GM23338 (cell line): ENCODE data around the gene CMC4. TPM values are rescaled to one million over a fixed set of nuclear protein-coding genes. Genes with fewer than 3 reads are reported as not detected.

ENCODE experiments used
- ATAC-seq: fragments of 200-7000 bp; cut with Tn5 transposase; 3 replicates; pipeline ENCODE4 v1.9.1; 2020
- DNase-seq: peaks from one replicate; pipeline ENCODE4 v3.0.0-alpha.2; 2015; ENCODE audit warnings: low spot score
- H2AFZ ChIP-seq: fragments of 200-600 bp; sonication (generic); 2 replicates; pipeline ENCODE4 v1.8.0; 2016; ENCODE audit warnings: antibody characterized with exemption, mild to moderate bottlenecking, moderate library complexity
- H3F3A ChIP-seq: fragments of 200-600 bp; sonication (generic); replicated peaks from 2 replicates; pipeline ENCODE4 v1.8.0; 2017; ENCODE audit warnings: antibody characterized with exemption, mixed run types, low read depth
- H3K27ac ChIP-seq: fragments of 200-600 bp; sonication (generic); 2 replicates; pipeline ENCODE4 v1.6.1; 2016; ENCODE audit warnings: low read depth
- H3K27me3 ChIP-seq: fragments of 200-600 bp; sonication (generic); 2 replicates; pipeline ENCODE4 v1.8.0; 2016; ENCODE audit warnings: mild to moderate bottlenecking, mixed run types, moderate library complexity; ENCODE audit not compliant: insufficient read depth
- H3K36me3 ChIP-seq: fragments of 200-600 bp; sonication (generic); 2 replicates; pipeline ENCODE4 v1.8.0; 2016; ENCODE audit warnings: mild to moderate bottlenecking; ENCODE audit not compliant: insufficient read depth
- H3K4me1 ChIP-seq: fragments of 200-600 bp; sonication (generic); 2 replicates; pipeline ENCODE4 v1.8.0; 2016; ENCODE audit warnings: mild to moderate bottlenecking, moderate library complexity; ENCODE audit not compliant: insufficient read depth
- H3K4me2 ChIP-seq: fragments of 200-600 bp; sonication (generic); 2 replicates; pipeline ENCODE4 v1.7.1; 2017; ENCODE audit warnings: mixed run types
- H3K4me3 ChIP-seq: fragments of 200-600 bp; sonication (generic); 2 replicates; pipeline ENCODE4 v1.6.1; 2016; ENCODE audit warnings: mixed run types
- H3K79me2 ChIP-seq: fragments of 200-600 bp; sonication (generic); replicated peaks from 2 replicates; pipeline ENCODE4 v1.8.0; 2017; ENCODE audit warnings: mild to moderate bottlenecking; ENCODE audit not compliant: insufficient read depth
- H3K9me2 ChIP-seq: fragments of 200-600 bp; sonication (generic); 2 replicates; pipeline ENCODE4 v1.8.0; 2017; ENCODE audit not compliant: insufficient read depth
- H4K20me1 ChIP-seq: fragments of 200-600 bp; sonication (generic); replicated peaks from 2 replicates; pipeline ENCODE4 v1.8.0; 2017; ENCODE audit warnings: mild to moderate bottlenecking; ENCODE audit not compliant: insufficient read depth
- H3K27ac Mint-ChIP-seq: 2 replicates; pipeline ENCODE4 v1.8.0; 2020; ENCODE audit warnings: inconsistent platforms, mild to moderate bottlenecking, moderate library complexity, mixed read lengths
- H3K27me3 Mint-ChIP-seq: 3 replicates; pipeline ENCODE4 v1.8.0; 2022; ENCODE audit warnings: low read depth, mild to moderate bottlenecking, moderate library complexity, mixed read lengths, inconsistent platforms; ENCODE audit not compliant: insufficient read depth, poor library complexity
- H3K36me3 Mint-ChIP-seq: 3 replicates; pipeline ENCODE4 v1.8.0; 2021; ENCODE audit warnings: low read depth, mild to moderate bottlenecking, inconsistent platforms, moderate library complexity, mixed read lengths
- H3K4me1 Mint-ChIP-seq: 3 replicates; pipeline ENCODE4 v1.8.0; 2020; ENCODE audit warnings: mild to moderate bottlenecking, inconsistent platforms, mixed read lengths
- H3K4me3 Mint-ChIP-seq: 3 replicates; pipeline ENCODE4 v1.8.0; 2021; ENCODE audit warnings: moderate library complexity, mild to moderate bottlenecking, inconsistent platforms, mixed read lengths
- H3K9me3 Mint-ChIP-seq: 3 replicates; pipeline ENCODE4 v1.8.0; 2020; ENCODE audit warnings: moderate library complexity, mild to moderate bottlenecking, inconsistent platforms, mixed read lengths
- CREB1 ChIP-seq: fragments of 250-450 bp; sonication (Bioruptor Pico); IDR thresholded peaks from 2 replicates; pipeline ENCODE4 v1.5.0; 2020; ENCODE audit warnings: low read depth, mild to moderate bottlenecking, moderate library complexity
- EZH2 ChIP-seq: fragments of 200-600 bp; sonication (generic); IDR thresholded peaks from one replicate; pipeline ENCODE4 v1.8.0; 2017; ENCODE audit warnings: antibody characterized with exemption, mild to moderate bottlenecking, low read depth; ENCODE audit not compliant: unreplicated experiment
- EZH2phosphoT487 ChIP-seq: fragments of 200-600 bp; sonication (generic); IDR thresholded peaks from one replicate; pipeline ENCODE4 v1.8.1; 2018; ENCODE audit warnings: antibody characterized with exemption; ENCODE audit not compliant: unreplicated experiment
- JUNB ChIP-seq: IDR thresholded peaks from one replicate; pipeline ENCODE4 v1.6.1; 2016; ENCODE audit warnings: antibody characterized with exemption; ENCODE audit not compliant: unreplicated experiment
- NANOG ChIP-seq: IDR thresholded peaks from 2 replicates; pipeline ENCODE4 v1.6.1; 2016; ENCODE audit warnings: antibody characterized with exemption, borderline replicate concordance
- POLR2AphosphoS5 ChIP-seq: IDR thresholded peaks from 2 replicates; pipeline ENCODE4 v1.6.1; 2016; ENCODE audit warnings: antibody characterized with exemption, low read depth
- STAT1 ChIP-seq: IDR thresholded peaks from one replicate; pipeline ENCODE4 v1.6.1; 2016; ENCODE audit warnings: antibody characterized with exemption; ENCODE audit not compliant: unreplicated experiment
- ZNF114 ChIP-seq: fragments of 250-450 bp; sonication (Bioruptor Pico); IDR thresholded peaks from 2 replicates; pipeline ENCODE4 v1.5.0; 2020; ENCODE audit warnings: mild to moderate bottlenecking, moderate library complexity
- ZNF331 ChIP-seq: fragments of 250-450 bp; sonication (Bioruptor Pico); IDR thresholded peaks from 2 replicates; pipeline ENCODE4 v1.5.0; 2020; ENCODE audit warnings: low read depth, mild to moderate bottlenecking, moderate library complexity
- polyA plus RNA-seq: library from polyadenylated mRNA; unstranded; fragments of >200 nt; fragmentation: Nextera tagmentation; extraction: Ambion mirVana; gene quantifications from 2 replicates; pipeline ENCODE4 v1.2.1, GENCODE V29; 2016
- total RNA-seq: library from RNA; depleted of rRNA; stranded (reverse); fragments of >200 nt; shearing (Covaris generic); gene quantifications from 2 replicates; pipeline ENCODE4 v1.2.3, GENCODE V29; 2014
- TF ChIP-seq, protein P1 (sequence below): IDR thresholded peaks from 2 replicates; pipeline ENCODE4 v1.6.1; 2016; ENCODE audit warnings: antibody characterized with exemption
- TF ChIP-seq, protein P2 (sequence below): fragments of 250-450 bp; sonication (Bioruptor Pico); IDR thresholded peaks from 2 replicates; pipeline ENCODE4 v1.5.0; 2020; ENCODE audit warnings: mild to moderate bottlenecking, moderate library complexity
- TF ChIP-seq, protein P3 (sequence below): IDR thresholded peaks from one replicate; pipeline ENCODE4 v1.6.1; 2018; ENCODE audit warnings: antibody characterized with exemption; ENCODE audit not compliant: unreplicated experiment
- TF ChIP-seq, protein P4 (sequence below), 2 experiments: fragments of 200-600 bp in 1 of 2; sonication (generic) in 1 of 2; conservative IDR thresholded peaks; 2 replicates each; pipeline versions ENCODE4 v1.5.1 to v1.6.1; 2016 to 2017; ENCODE audit warnings: antibody characterized with exemption in 2 of 2, low read depth in 2 of 2, mild to moderate bottlenecking in 2 of 2, moderate library complexity in 1 of 2

Gene CMC4
- total and polyA plus RNA-seq, 2 experiments from 2014 or later = 9.9 to 16.3 TPM

DNA sequence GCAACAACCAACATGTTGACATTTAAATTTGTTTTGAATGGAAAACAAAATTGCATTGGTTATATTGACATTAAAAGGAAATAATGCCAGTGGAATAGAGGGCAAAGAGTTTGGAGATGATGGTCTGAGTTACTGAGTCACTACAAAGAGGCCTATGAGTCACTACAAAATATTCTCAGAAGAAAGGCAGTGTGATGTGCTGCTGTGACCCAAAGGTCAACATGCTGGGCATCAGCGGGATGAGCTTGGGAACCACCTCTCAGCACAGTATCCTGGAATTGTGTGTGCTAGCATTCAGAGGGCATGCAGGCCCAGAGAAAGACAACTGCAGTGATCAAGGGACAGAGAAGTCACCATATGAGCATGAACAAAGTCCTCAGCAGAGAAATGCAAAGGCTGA lies 2.8 kb downstream of the CMC4 start:
- Histone ChIP-seq H4K20me1 (no peaks in the 10 kb centered on the region), H3K27me3 (no peaks in the 10 kb centered on the region), H2AFZ (no peak overlapping the region), H3K36me3 (no peaks in the 10 kb centered on the region), H3K4me1 (no peaks in the 10 kb centered on the region; the same call in 1 of the 2 replicates), H3K79me2 (peaks cover 19% of the 10 kb centered on the region), H3F3A (no peaks in the 10 kb centered on the region), H3K9me2 (no peaks in the 10 kb centered on the region), H3K27ac (no peak overlapping the region), H3K4me2 (no peak overlapping the region), H3K4me3 (no peak overlapping the region)
- TF ChIP-seq POLR2AphosphoS5 (no peak), STAT1 (no peak), CREB1 (CRISPR knock-in tag) (no peak), EZH2phosphoT487 (no peak), JUNB (no peak), EZH2 (no peak), ZNF331 (CRISPR knock-in tag) (no peak), ZNF114 (CRISPR knock-in tag) (no peak), NANOG (no peak)
- TF ChIP-seq, protein P1, sequence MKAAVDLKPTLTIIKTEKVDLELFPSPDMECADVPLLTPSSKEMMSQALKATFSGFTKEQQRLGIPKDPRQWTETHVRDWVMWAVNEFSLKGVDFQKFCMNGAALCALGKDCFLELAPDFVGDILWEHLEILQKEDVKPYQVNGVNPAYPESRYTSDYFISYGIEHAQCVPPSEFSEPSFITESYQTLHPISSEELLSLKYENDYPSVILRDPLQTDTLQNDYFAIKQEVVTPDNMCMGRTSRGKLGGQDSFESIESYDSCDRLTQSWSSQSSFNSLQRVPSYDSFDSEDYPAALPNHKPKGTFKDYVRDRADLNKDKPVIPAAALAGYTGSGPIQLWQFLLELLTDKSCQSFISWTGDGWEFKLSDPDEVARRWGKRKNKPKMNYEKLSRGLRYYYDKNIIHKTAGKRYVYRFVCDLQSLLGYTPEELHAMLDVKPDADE = no peak
- TF ChIP-seq, protein P2, sequence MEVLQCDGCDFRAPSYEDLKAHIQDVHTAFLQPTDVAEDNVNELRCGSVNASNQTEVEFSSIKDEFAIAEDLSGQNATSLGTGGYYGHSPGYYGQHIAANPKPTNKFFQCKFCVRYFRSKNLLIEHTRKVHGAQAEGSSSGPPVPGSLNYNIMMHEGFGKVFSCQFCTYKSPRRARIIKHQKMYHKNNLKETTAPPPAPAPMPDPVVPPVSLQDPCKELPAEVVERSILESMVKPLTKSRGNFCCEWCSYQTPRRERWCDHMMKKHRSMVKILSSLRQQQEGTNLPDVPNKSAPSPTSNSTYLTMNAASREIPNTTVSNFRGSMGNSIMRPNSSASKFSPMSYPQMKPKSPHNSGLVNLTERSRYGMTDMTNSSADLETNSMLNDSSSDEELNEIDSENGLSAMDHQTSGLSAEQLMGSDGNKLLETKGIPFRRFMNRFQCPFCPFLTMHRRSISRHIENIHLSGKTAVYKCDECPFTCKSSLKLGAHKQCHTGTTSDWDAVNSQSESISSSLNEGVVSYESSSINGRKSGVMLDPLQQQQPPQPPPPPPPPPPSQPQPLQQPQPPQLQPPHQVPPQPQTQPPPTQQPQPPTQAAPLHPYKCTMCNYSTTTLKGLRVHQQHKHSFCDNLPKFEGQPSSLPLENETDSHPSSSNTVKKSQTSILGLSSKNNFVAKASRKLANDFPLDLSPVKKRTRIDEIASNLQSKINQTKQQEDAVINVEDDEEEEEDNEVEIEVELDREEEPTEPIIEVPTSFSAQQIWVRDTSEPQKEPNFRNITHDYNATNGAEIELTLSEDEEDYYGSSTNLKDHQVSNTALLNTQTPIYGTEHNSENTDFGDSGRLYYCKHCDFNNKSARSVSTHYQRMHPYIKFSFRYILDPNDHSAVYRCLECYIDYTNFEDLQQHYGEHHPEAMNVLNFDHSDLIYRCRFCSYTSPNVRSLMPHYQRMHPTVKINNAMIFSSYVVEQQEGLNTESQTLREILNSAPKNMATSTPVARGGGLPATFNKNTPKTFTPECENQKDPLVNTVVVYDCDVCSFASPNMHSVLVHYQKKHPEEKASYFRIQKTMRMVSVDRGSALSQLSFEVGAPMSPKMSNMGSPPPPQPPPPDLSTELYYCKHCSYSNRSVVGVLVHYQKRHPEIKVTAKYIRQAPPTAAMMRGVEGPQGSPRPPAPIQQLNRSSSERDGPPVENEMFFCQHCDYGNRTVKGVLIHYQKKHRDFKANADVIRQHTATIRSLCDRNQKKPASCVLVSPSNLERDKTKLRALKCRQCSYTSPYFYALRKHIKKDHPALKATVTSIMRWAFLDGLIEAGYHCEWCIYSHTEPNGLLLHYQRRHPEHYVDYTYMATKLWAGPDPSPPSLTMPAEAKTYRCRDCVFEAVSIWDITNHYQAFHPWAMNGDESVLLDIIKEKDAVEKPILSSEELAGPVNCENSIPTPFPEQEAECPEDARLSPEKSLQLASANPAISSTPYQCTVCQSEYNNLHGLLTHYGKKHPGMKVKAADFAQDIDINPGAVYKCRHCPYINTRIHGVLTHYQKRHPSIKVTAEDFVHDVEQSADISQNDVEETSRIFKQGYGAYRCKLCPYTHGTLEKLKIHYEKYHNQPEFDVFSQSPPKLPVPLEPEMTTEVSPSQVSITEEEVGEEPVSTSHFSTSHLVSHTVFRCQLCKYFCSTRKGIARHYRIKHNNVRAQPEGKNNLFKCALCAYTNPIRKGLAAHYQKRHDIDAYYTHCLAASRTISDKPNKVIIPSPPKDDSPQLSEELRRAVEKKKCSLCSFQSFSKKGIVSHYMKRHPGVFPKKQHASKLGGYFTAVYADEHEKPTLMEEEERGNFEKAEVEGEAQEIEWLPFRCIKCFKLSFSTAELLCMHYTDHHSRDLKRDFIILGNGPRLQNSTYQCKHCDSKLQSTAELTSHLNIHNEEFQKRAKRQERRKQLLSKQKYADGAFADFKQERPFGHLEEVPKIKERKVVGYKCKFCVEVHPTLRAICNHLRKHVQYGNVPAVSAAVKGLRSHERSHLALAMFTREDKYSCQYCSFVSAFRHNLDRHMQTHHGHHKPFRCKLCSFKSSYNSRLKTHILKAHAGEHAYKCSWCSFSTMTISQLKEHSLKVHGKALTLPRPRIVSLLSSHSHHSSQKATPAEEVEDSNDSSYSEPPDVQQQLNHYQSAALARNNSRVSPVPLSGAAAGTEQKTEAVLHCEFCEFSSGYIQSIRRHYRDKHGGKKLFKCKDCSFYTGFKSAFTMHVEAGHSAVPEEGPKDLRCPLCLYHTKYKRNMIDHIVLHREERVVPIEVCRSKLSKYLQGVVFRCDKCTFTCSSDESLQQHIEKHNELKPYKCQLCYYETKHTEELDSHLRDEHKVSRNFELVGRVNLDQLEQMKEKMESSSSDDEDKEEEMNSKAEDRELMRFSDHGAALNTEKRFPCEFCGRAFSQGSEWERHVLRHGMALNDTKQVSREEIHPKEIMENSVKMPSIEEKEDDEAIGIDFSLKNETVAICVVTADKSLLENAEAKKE (CRISPR knock-in tag) = no peak
- TF ChIP-seq, protein P3, sequence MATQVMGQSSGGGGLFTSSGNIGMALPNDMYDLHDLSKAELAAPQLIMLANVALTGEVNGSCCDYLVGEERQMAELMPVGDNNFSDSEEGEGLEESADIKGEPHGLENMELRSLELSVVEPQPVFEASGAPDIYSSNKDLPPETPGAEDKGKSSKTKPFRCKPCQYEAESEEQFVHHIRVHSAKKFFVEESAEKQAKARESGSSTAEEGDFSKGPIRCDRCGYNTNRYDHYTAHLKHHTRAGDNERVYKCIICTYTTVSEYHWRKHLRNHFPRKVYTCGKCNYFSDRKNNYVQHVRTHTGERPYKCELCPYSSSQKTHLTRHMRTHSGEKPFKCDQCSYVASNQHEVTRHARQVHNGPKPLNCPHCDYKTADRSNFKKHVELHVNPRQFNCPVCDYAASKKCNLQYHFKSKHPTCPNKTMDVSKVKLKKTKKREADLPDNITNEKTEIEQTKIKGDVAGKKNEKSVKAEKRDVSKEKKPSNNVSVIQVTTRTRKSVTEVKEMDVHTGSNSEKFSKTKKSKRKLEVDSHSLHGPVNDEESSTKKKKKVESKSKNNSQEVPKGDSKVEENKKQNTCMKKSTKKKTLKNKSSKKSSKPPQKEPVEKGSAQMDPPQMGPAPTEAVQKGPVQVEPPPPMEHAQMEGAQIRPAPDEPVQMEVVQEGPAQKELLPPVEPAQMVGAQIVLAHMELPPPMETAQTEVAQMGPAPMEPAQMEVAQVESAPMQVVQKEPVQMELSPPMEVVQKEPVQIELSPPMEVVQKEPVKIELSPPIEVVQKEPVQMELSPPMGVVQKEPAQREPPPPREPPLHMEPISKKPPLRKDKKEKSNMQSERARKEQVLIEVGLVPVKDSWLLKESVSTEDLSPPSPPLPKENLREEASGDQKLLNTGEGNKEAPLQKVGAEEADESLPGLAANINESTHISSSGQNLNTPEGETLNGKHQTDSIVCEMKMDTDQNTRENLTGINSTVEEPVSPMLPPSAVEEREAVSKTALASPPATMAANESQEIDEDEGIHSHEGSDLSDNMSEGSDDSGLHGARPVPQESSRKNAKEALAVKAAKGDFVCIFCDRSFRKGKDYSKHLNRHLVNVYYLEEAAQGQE = no peak
- TF ChIP-seq, protein P4, sequence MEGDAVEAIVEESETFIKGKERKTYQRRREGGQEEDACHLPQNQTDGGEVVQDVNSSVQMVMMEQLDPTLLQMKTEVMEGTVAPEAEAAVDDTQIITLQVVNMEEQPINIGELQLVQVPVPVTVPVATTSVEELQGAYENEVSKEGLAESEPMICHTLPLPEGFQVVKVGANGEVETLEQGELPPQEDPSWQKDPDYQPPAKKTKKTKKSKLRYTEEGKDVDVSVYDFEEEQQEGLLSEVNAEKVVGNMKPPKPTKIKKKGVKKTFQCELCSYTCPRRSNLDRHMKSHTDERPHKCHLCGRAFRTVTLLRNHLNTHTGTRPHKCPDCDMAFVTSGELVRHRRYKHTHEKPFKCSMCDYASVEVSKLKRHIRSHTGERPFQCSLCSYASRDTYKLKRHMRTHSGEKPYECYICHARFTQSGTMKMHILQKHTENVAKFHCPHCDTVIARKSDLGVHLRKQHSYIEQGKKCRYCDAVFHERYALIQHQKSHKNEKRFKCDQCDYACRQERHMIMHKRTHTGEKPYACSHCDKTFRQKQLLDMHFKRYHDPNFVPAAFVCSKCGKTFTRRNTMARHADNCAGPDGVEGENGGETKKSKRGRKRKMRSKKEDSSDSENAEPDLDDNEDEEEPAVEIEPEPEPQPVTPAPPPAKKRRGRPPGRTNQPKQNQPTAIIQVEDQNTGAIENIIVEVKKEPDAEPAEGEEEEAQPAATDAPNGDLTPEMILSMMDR (conservative IDR thresholded peaks at IDR 0.05; ENCODE audit: low read depth in 2 of 2) = no peak
- Mint-ChIP-seq H3K9me3 (no peaks in the 10 kb centered on the region), H3K36me3 (peaks cover 4% of the 10 kb centered on the region; the same call in 2 of the 3 replicates), H3K27me3 (no peaks in the 10 kb centered on the region), H3K4me3 (no peak overlapping the region), H3K4me1 (no peaks in the 10 kb centered on the region; the same call in 2 of the 3 replicates), H3K27ac (no peak overlapping the region)
- no peak for ATAC-seq
- no peak for DNase-seq
